GM21367 (cell line): ENCODE measurements around the gene CTDP1.
"Not testable (repeated sequence)": the region's sequence is repeated elsewhere in the genome, so short reads cannot be mapped to it uniquely, and the experiment has no call there.

Experiments
- ATAC-seq: cut with Tn5 transposase; IDR thresholded peaks from one replicate; pipeline ENCODE4 v1.9.1; 2021; ENCODE audit not compliant: unreplicated experiment

CTDP1 gene

GRCh38 chr18:79680891-79681339, 1.3 kb downstream of the CTDP1 start:
- no peak for ATAC-seq

- ATAC-seq = no peak
These were observed 2.1 kb downstream of the CTDP1 start for GRCh38 chr18:79681484-79682387.

- no peak for ATAC-seq
These were observed 2.9 kb downstream of the CTDP1 start for GRCh38 chr18:79682481-79682880.

- ATAC-seq = no peak
These were observed 3.5 kb downstream of the CTDP1 start for GRCh38 chr18:79682894-79683625.

- no peak for ATAC-seq
These were observed 4.2 kb downstream of the CTDP1 start for GRCh38 chr18:79683626-79684282.

- no peak for ATAC-seq
These were observed 4.7 kb downstream of the CTDP1 start for GRCh38 chr18:79684283-79684631.

GRCh38 chr18:79684787-79685186, 5.2 kb downstream of the CTDP1 start:
- no peak for ATAC-seq

- no peak for ATAC-seq
These were observed 5.7 kb downstream of the CTDP1 start for GRCh38 chr18:79685281-79685680.

GRCh38 chr18:79685971-79686370, 6.4 kb downstream of the CTDP1 start:
- ATAC-seq = no peak

- ATAC-seq = no peak
These were observed 8.2 kb downstream of the CTDP1 start for GRCh38 chr18:79687806-79688205.

GRCh38 chr18:79690071-79690470, 10.5 kb downstream of the CTDP1 start:
- ATAC-seq = no peak

- no peak for ATAC-seq
These were observed 11.2 kb downstream of the CTDP1 start for GRCh38 chr18:79690586-79691482.

GRCh38 chr18:79692056-79692455, 12.5 kb downstream of the CTDP1 start:
- ATAC-seq = no peak

GRCh38 chr18:79692886-79693285, 13.3 kb downstream of the CTDP1 start:
- no peak for ATAC-seq

- no peak for ATAC-seq
These were observed 14.1 kb downstream of the CTDP1 start for GRCh38 chr18:79693561-79694205.

GRCh38 chr18:79694206-79694894, 14.7 kb downstream of the CTDP1 start:
- ATAC-seq = not testable (repeated sequence)

- ATAC-seq = no peak
These were observed 15.3 kb downstream of the CTDP1 start for GRCh38 chr18:79694895-79695213.

- no peak for ATAC-seq
These were observed 15.7 kb downstream of the CTDP1 start for GRCh38 chr18:79695269-79695668.
